ENCODE results near the gene OTUD5.

GRCh38 chrX:48894891-48895290 lies 62.5 kb downstream of the OTUD5 start:
- TF ChIP-seq EP300 (IDR thresholded peaks at IDR 0.05) (no peak), CTCF (IDR thresholded peaks at IDR 0.05) (no peak), POLR2A (IDR thresholded peaks at IDR 0.05; ENCODE audit: low read depth) (no peak)

Measured in esophagus muscularis mucosa (tissue), 4 donors.